Ovary (tissue), 3 donors: ENCODE results near the gene VAV3.

Experiments used
- CTCF ChIP-seq, 3 donors: fragments of 450-650 bp in 2 of 3; fragments of 200-600 bp in 1 of 3; IDR thresholded peaks; one replicate each; pipeline versions ENCODE4 v1.5.1 to v1.8.0; 2016 to 2022; ENCODE audit warnings: antibody characterized with exemption in 3 of 3, mild to moderate bottlenecking in 1 of 3
- EP300 ChIP-seq: sonication (generic); formaldehyde crosslinking; IDR thresholded peaks from one replicate; pipeline ENCODE4 v1.6.1; 2017; ENCODE audit warnings: antibody characterized with exemption
- POLR2A ChIP-seq: fragments of 450-650 bp; IDR thresholded peaks from one replicate; pipeline ENCODE4 v1.6.1; 2017; ENCODE audit warnings: antibody characterized with exemption, mild to moderate bottlenecking, moderate library complexity
- donor health status: DM: no; HTN: no; CAD: no.

DNA sequence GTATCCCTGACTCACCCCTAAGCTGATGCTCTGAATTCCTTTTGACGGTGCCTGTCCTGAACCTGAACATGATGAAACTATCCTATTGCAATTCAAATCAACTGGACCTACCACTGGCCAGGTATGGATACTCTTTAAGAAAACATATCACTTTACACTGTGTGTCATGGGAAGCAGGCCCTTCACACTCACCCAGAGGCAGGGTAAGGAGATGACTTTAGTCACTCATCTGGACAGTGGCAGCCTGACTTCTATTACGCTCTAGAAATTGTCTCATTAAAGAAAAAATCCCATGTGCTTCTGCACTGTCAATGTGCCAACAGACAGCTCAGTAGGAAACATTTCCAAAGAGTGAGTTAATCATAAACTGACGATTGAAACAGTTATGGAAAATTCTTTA is 94.3 kb downstream of the VAV3 start:
- TF ChIP-seq EP300 (no peak), POLR2A (no peak), CTCF (IDR thresholded peaks at IDR 0.05) (no peak)
